T1000 (cell line): ENCODE measurements around the gene BMAL1.
A peak's percentile ranks its signal among the peaks of the same experiment; 100 is the strongest.

Source experiments
- DNase-seq: peaks from one replicate; lab custom pipeline; 2025; ENCODE audit warnings: mixed read lengths; lab: John Stamatoyannopoulos, UW

The BMAL1 gene

GRCh38 chr11:13261591-13262061 lies 16.0 kb upstream of the BMAL1 start:
- DNase-seq: peak; percentile 16

DNA sequence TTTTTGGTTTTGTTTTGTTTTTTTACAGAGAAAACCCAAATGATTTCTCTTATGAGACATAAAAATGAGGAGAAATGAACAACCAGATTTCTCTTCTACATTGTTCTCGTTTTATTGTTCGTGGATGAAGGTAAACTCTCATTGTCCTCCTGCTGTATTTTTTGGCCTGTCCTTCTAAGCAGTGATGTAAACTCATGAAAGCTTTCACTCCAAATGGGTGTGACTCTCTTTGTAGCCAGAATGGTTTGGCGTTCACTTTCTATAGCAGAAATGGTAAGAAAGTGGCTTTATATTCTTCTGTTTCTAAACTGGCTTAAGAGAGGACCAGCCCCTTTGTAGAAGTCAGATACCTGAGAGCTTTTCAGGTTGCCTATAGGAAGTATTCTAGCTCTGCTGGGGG lies 15.5 kb upstream of the BMAL1 start:
- DNase-seq: no peak

DNA sequence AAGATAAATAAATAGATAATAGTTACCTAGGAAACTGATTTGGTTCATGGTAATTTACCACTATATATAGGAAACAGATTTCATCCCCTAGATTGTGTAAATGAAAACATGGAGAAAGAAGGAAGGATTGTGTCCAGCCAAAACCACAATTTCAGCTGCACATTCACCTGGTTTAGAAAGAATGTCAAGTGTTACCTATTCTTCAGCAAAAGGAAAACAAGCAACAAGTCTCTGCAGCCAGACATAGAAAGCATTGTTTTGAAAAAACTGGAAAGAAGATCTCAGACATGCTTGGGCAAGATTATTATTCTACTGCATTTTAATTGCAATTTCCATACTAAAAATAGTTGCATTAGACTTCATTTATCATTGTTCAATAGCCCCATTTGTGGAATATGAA lies 8.8 kb upstream of the BMAL1 start:
- DNase-seq: no peak

- no peak for DNase-seq
These were observed 7.8 kb upstream of the BMAL1 start for GRCh38 chr11:13269775-13270174.

DNA sequence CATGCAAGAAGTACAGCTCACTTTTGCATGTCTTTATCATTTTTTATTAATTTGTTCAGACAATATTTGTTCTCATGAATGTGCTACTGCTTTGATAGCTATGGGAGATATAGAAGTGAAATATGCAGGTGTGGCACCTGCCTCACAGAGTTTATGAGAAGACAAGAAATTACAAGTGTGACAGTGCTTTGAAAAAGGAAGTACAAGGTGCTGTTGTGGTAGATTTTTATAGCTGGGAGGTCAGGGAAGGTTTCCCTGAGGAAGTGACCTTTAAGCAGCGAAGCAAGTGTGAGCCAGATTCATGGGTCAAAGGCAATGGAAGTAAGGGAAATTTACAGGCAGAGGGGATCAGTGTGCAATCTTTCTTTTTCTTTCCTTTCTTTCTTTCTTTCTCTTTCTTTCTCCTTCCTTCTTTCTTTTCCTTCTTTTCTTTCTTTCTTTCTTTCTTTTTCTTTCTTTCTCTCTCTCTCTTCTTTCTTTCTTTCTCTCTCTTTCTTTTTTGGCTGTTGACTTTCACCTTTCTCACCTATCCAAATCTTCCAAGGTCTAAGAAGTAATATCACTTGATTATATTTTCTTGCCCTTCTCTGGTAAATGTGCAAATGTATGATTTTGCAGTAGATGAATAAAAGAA lies 6.4 kb upstream of the BMAL1 start:
- DNase-seq: no peak

DNA sequence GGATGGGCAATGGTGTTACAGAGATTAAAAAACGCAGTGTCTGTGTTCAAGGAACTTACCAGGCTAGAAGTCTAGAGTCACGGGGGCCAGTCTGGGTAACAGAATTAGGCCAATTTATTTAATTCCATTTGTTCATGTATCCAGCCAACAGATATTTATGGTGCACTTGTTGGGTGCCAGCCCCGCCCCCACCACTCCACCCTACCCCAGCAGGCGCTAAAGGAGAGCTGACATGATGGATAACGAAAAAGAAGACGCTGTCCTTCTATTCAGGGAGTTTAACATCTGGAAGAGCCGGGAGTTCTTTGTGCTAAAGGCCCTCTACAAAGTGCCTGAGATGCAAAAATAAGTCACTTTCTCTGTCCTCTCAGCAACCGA lies 1.1 kb upstream of the BMAL1 start:
- DNase-seq: no peak

DNA sequence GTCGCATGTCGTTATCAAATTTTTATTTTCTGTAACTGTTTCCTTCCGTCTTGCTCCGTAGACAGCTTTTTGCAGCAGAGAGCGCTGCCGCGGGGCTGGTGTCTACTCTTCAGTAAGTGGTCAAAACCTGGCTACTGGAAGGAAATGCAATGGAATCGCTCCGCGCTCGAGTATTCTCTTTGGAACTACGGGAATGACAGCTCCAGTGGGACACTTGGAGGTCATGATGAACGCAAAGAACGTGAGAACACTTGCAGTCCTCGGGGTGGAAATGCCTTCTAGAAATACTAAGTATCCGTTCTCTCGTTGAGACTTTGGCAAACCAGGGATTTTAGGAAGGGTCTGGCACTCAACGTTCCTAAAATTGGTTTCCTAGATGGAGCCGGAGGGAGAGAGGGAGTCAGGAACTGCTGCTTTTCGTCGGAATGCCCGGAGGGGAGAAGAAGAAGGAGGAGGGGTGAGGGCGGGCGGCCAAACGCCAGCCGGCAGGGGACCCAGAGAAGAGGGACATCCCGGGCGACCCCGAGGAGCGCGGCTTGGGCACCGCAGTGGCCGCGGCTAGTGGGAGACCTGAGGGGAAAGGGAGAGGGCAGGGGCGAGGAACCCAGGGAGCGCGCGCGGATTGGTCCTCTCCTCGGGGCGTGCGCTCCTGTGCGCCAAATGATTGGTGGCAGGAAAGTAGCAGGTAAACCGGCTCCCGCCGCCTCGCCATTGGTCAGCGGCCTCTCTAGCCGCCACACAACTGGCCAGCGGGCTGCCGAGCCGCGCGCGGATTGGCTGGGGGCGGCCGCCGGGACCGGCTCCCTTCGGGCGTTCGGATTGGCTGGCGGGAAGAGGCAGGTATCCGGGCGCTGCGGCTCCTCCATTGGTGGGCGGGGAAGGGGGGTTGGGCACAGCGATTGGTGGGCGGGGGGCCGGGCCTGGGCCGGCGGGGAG lies 490 bp upstream of the BMAL1 start:
- DNase-seq: peak; percentile 94

GRCh38 chr11:13278609-13279486 lies 1.3 kb downstream of the BMAL1 start:
- no peak for DNase-seq

- no peak for DNase-seq
These were observed 1.9 kb downstream of the BMAL1 start for GRCh38 chr11:13279487-13279834.

DNA sequence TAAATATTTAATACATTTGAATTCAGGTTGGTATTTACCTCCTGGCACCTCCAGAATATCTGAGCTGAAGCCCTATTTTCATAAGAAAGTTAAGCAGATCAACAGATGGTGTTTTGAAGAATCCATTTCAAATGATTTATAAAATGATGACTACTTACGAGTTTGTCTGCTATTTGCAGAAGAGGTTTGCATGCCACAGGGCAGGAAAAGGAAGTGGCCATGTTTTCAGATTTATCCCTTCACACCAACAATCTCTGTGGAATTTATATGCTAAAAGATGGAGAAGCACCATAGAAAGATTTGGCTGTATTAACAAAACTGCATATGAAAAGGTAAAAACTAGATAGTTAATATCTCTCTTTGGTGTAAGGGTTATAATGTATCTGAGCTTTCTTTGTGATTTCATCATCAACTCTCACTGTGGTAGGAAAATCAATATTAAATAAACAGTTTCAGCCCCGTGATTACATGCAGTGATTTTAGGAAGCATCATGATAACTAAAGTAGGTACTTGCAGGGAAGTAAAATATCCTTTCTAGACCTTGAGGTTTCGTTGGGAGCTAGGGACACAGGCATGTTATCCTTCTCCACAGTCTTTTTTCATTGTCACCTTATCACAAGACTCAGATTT lies 2.6 kb downstream of the BMAL1 start:
- no peak for DNase-seq

DNA sequence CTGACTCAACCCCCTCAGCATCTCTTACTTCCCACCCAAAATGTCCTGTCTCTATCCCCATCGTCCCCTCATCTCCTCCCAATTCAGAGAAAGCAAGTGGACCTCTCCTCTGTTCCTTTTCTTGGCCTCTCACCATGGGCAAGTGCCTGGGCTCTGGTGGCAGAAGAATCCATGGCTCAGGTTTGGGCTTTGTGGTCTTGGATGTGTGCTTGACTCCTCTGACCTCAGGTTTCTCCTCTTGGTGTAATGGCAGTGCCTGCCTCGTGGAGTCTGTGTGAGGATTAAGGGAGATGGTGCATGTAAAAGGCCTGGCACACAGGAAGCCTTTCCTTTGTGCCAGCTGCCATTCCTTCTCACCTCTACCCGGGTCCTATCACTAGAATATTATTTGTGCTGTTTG lies 3.2 kb downstream of the BMAL1 start:
- no peak for DNase-seq

DNA sequence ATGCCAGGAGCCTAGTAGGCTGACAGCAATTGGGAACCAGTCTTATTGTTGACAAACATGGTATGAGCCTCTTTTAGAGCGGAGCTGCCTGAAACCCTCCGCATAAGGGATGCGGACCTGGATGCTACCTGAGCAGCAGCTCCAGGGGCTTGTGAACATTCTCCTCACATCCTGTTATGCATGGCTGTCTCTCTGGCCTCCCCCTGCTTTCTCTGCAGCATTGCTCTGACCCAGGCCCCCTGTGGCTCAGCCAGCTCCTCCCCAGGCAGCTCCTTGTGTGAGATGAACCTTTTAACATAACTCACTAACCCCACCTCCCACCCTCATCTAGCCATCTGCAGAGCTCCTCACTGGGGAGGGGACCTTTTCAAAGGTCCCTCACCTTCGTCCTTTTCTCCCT lies 6.0 kb downstream of the BMAL1 start:
- no peak for DNase-seq

GRCh38 chr11:13284776-13285588 lies 7.4 kb downstream of the BMAL1 start:
- DNase-seq: no peak

GRCh38 chr11:13286279-13286821 lies 8.8 kb downstream of the BMAL1 start:
- no peak for DNase-seq

DNA sequence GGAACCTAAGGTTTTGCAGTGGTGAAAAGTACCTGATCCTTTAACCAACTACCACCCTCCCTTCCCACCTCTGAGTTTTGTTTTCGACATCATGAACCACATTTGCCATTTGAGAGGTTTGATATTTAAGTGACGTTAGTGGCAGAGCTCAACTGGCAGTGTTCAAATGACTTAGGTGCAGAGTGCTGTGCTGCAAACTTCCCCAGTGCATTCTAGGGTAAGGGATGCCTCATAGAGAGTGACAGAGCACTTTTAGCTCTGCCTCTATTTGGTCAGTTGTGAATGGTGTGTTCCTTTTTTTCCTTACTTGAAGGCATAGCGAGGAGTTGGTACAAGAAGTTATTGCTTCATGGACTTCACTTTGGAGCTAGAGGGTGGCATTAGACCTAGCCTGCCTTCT lies 9.4 kb downstream of the BMAL1 start:
- no peak for DNase-seq

- no peak for DNase-seq
These were observed 10.1 kb downstream of the BMAL1 start for GRCh38 chr11:13287681-13288080.

GRCh38 chr11:13288375-13289029 lies 10.9 kb downstream of the BMAL1 start:
- DNase-seq: no peak

DNA sequence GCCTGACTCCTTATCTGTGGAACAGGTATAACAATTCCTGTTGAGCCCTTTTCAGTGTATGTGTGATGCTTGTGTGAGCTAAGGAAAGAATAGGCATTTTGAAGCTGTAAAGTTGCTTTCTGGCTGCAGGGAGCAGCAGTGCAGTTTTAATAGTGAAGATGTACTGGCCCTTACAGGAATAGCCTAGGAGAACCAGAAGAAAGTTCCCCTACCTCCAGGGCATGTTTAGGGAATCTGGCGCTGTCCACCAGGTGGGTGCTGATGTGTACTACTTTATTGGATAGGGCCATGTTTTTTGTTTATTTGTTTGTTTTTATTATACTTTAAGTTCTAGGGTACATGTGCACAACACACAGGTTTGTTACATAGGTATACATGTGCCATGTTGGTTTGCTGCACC lies 11.5 kb downstream of the BMAL1 start:
- DNase-seq: no peak

DNA sequence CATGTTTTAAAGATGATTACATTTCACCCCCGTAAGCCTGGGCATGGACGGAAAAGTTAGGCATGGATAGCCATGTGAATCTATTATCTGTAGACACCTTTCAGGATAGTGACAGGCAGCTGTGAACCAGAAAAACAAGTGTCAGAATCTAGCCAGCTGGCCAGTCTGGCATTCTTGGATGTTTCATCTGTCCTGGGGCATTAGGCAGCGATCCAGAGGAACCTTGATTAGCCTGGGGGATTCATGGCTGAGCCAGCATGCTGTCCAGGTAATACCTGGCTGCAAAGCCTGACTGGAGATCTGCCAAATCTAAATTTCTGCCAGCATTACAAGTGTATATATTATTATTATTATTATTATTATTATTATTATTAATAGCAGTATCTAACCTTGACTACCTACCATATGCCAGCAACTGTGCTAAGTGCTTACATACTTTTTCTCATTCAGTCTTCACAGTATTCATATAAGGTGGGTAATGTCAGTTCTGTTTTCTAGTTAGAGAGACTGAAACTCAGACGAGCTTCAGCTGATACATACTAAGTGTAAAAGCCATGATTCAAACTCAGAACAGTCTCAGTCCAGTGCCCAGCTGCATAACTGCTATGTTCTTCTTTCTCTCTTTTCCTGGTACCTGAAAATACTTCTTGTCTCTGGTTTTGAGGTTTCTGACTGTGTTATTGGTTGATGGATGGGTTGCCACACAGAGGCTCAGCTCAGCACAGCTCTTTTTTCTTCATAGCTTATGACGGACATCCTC lies 12.8 kb downstream of the BMAL1 start:
- DNase-seq: no peak

DNA sequence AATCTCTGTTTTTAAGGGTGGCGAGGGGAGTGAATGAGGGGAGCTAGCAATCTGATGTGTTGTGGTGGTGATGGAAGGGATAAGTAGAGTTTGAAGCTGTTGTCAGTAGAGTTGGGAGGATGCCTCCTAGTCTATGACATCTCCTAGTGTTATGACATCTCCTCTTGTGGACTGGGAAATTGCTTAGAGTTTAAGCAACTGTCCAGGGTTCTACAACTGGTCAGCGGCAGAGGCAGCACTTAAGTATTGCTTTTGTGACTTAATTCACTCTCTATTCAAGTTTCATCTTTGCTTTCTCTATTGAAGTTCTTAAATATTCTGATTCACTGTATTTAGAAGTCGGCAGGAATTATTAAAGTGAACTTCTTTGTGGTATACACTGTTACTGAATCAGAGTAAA lies 13.8 kb downstream of the BMAL1 start:
- DNase-seq: no peak
